Sigmoid colon (tissue), 7 donors: Measurements from ENCODE around the gene CDC42BPB. TPM values are rescaled to one million over a fixed set of nuclear protein-coding genes. Genes with fewer than 3 reads are reported as not detected.

ENCODE experiments used
- DNase-seq: peaks from one replicate; pipeline ENCODE4 v3.0.0-alpha.2; 2019
- H3K27ac ChIP-seq, 4 donors: fragments of 200-600 bp; sonication (generic); one replicate each; pipeline ENCODE4 v1.5.1; 2016 to 2019; ENCODE audit warnings: mild to moderate bottlenecking in 1 of 4
- H3K27me3 ChIP-seq, 3 donors: fragments of 200-600 bp; sonication (generic); one replicate each; pipeline ENCODE4 v1.5.1; 2019; ENCODE audit warnings: mild to moderate bottlenecking in 1 of 3
- H3K36me3 ChIP-seq, 4 donors: fragments of 200-600 bp; sonication (generic); one replicate each; pipeline ENCODE4 v1.5.1; 2016 to 2019
- H3K4me1 ChIP-seq, 4 donors: fragments of 200-600 bp; sonication (generic); one replicate each; pipeline ENCODE4 v1.5.1; 2017 to 2019
- H3K4me3 ChIP-seq, 4 donors: fragments of 200-600 bp; sonication (generic); one replicate each; pipeline ENCODE4 v1.5.1; 2017 to 2019; ENCODE audit warnings: mild to moderate bottlenecking in 2 of 4, moderate library complexity in 1 of 4
- H3K9me3 ChIP-seq, 4 donors: fragments of 200-600 bp in 3 of 4; sonication (generic) in 3 of 4; one replicate each; pipeline versions ENCODE4 v1.5.1 to v1.6.1; 2013 to 2019
- CTCF ChIP-seq, 4 experiments: fragments of 450-650 bp in 3 of 4; fragments of 200-600 bp in 1 of 4; IDR thresholded peaks; one replicate each; pipeline ENCODE4 v1.5.1; 2016 to 2019; ENCODE audit warnings: antibody characterized with exemption in 4 of 4, mild to moderate bottlenecking in 3 of 4, moderate library complexity in 2 of 4
- EP300 ChIP-seq, 4 donors: sonication (generic); formaldehyde crosslinking; IDR thresholded peaks; one replicate each; pipeline ENCODE4 v1.6.1; 2017; ENCODE audit warnings: antibody characterized with exemption in 4 of 4
- POLR2A ChIP-seq, 2 donors: fragments of 450-650 bp; IDR thresholded peaks; one replicate each; pipeline ENCODE4 v1.6.1; 2016; ENCODE audit warnings: antibody characterized with exemption in 2 of 2, mild to moderate bottlenecking in 2 of 2, moderate library complexity in 2 of 2
- POLR2AphosphoS5 ChIP-seq, 4 donors: sonication (generic); formaldehyde crosslinking; IDR thresholded peaks; one replicate each; pipeline ENCODE4 v1.6.1; 2017; ENCODE audit warnings: antibody characterized with exemption in 4 of 4
- WGBS, 2 donors: extraction: QIAGEN DNeasy Blood & Tissue Kit; methylation state at CpG; one replicate each; pipeline ENCODE4 v1.1.7; 2013; 5-methylcytosine and 5-hydroxymethylcytosine counted together
- intact Hi-C: fragments of 100-400 bp; cut with DNase I; formaldehyde crosslinking; loops from one replicate; pipeline ENCODE4 v1.15.1; 2023
- polyA plus RNA-seq, 3 donors: library from polyadenylated mRNA; stranded (reverse); fragments of 200-250 nt; gene quantifications; one replicate each; pipeline ENCODE4 v1.2.3, GENCODE V29; 2013
- total RNA-seq, 4 donors: library from RNA; depleted of rRNA; stranded (reverse); fragments of >200 nt; gene quantifications; one replicate each; pipeline ENCODE4 v1.1.0, GENCODE V29; 2016
- donor health status: healthy with polysubstance abuse.
- donor health status: Bipolar disorder and iron deficiency.
- donor health status: healthy.

CDC42BPB gene
- total and polyA plus RNA-seq, 7 donors = 18.0 to 82.3 (median 58.5) TPM

- TF ChIP-seq POLR2AphosphoS5 (IDR thresholded peaks at IDR 0.05) (no peak), CTCF (IDR thresholded peaks at IDR 0.05) (no peak), EP300 (IDR thresholded peaks at IDR 0.05) (no peak), POLR2A (IDR thresholded peaks at IDR 0.05) (no peak)
- Histone ChIP-seq H3K27me3 (no peaks in the 10 kb centered on the region), H3K27ac (no peak overlapping the region), H3K9me3 (no peaks in the 10 kb centered on the region), H3K4me3 (no peak overlapping the region), H3K4me1 (no peaks in the 10 kb centered on the region), H3K36me3 (peaks cover 37 to 100% (median 79%) of the 10 kb centered on the region in 4 donors)
- intact Hi-C loops = no loop called here
- no peak for DNase-seq
- WGBS, 2 donors = 91 to 94% methylated on average over 21 of the region's 21 CpGs
Observed at GRCh38 chr14:102966681-102967505, 90.5 kb downstream of the CDC42BPB start.

- DNase-seq = no peak
- Histone ChIP-seq H3K27me3 (no peaks in the 10 kb centered on the region), H3K4me3 (no peak overlapping the region), H3K36me3 (peaks cover 33 to 100% (median 78%) of the 10 kb centered on the region in 4 donors), H3K4me1 (no peaks in the 10 kb centered on the region), H3K27ac (no peak overlapping the region), H3K9me3 (no peaks in the 10 kb centered on the region)
- intact Hi-C loops = no loop called here
- TF ChIP-seq POLR2A (IDR thresholded peaks at IDR 0.05) = no peak
- 95% methylated on average over 20 of the region's 20 CpGs for WGBS, 2 donors
Observed at GRCh38 chr14:102965971-102966655, 91.2 kb downstream of the CDC42BPB start.

GRCh38 chr14:102965282-102965681 is 92.1 kb downstream of the CDC42BPB start:
- Histone ChIP-seq H3K36me3 (peaks cover 29 to 100% (median 81%) of the 10 kb centered on the region in 4 donors), H3K4me1 (no peaks in the 10 kb centered on the region), H3K9me3 (no peaks in the 10 kb centered on the region), H3K27me3 (no peaks in the 10 kb centered on the region), H3K27ac (no peak overlapping the region), H3K4me3 (no peak overlapping the region)
- no peak for DNase-seq
- intact Hi-C loops = no loop called here
- TF ChIP-seq POLR2A (IDR thresholded peaks at IDR 0.05) (no peak), POLR2AphosphoS5 (IDR thresholded peaks at IDR 0.05) (no peak), CTCF (IDR thresholded peaks at IDR 0.05) (no peak), EP300 (IDR thresholded peaks at IDR 0.05) (no peak)
- WGBS, 2 donors = 85 to 90% methylated on average over 3 of the region's 3 CpGs

- H3K4me3 ChIP-seq = no peak overlapping the region
- no peak for TF ChIP-seq EP300 (IDR thresholded peaks at IDR 0.05)
- no peak for TF ChIP-seq CTCF (IDR thresholded peaks at IDR 0.05)
- TF ChIP-seq POLR2A (IDR thresholded peaks at IDR 0.05) = no peak
- TF ChIP-seq POLR2AphosphoS5 (IDR thresholded peaks at IDR 0.05) = no peak
- WGBS, 2 donors = 96 to 97% methylated on average over 39 of the region's 39 CpGs
- intact Hi-C loops = no loop called here
- no peaks in the 10 kb centered on the region for H3K27me3 ChIP-seq
- DNase-seq = no peak
- H3K9me3 ChIP-seq = no peaks in the 10 kb centered on the region
- no peaks in the 10 kb centered on the region for H3K4me1 ChIP-seq
- H3K36me3 ChIP-seq = peaks cover 24 to 100% (median 74%) of the 10 kb centered on the region in 4 donors
- no peak overlapping the region for H3K27ac ChIP-seq
Observed at GRCh38 chr14:102964152-102964730, 93.1 kb downstream of the CDC42BPB start.

- Histone ChIP-seq H3K27me3 (no peaks in the 10 kb centered on the region), H3K27ac (no peak overlapping the region), H3K4me1 (no peaks in the 10 kb centered on the region), H3K9me3 (no peaks in the 10 kb centered on the region), H3K4me3 (no peak overlapping the region), H3K36me3 (peaks cover 16 to 100% (median 73%) of the 10 kb centered on the region in 4 donors)
- TF ChIP-seq EP300 (IDR thresholded peaks at IDR 0.05) (no peak), POLR2A (IDR thresholded peaks at IDR 0.05) (no peak), POLR2AphosphoS5 (IDR thresholded peaks at IDR 0.05) (no peak), CTCF (IDR thresholded peaks at IDR 0.05) (no peak)
- intact Hi-C loops = no loop called here
- DNase-seq = no peak
- 60 to 86% methylated on average over 9 of the region's 9 CpGs for WGBS, 2 donors
Observed at GRCh38 chr14:102962111-102962627, 95.2 kb downstream of the CDC42BPB start.
